22Rv1 (cell line): ENCODE data around the gene CLMN.
"Not testable (repeated sequence)": the region's sequence is repeated elsewhere in the genome, so short reads cannot be mapped to it uniquely, and the experiment has no call there.

ENCODE experiments used
- H3K27ac ChIP-seq: fragments of 450-650 bp; 2 replicates; pipeline ENCODE4 v1.5.1; 2017
- ZFX ChIP-seq: fragments of 450-650 bp; IDR thresholded peaks from 2 replicates; pipeline ENCODE4 v1.6.1; 2017; ENCODE audit warnings: antibody characterized with exemption, borderline replicate concordance
- TF ChIP-seq, protein P1 (sequence below): fragments of 450-650 bp; IDR thresholded peaks from 2 replicates; pipeline ENCODE4 v1.5.1; 2017; ENCODE audit warnings: mild to moderate bottlenecking

CLMN gene

GRCh38 chr14:95290871-95291431 lies 28.8 kb downstream of the CLMN start:
- H3K27ac ChIP-seq = peak overlapping the region; percentile 54
- TF ChIP-seq, protein P1, sequence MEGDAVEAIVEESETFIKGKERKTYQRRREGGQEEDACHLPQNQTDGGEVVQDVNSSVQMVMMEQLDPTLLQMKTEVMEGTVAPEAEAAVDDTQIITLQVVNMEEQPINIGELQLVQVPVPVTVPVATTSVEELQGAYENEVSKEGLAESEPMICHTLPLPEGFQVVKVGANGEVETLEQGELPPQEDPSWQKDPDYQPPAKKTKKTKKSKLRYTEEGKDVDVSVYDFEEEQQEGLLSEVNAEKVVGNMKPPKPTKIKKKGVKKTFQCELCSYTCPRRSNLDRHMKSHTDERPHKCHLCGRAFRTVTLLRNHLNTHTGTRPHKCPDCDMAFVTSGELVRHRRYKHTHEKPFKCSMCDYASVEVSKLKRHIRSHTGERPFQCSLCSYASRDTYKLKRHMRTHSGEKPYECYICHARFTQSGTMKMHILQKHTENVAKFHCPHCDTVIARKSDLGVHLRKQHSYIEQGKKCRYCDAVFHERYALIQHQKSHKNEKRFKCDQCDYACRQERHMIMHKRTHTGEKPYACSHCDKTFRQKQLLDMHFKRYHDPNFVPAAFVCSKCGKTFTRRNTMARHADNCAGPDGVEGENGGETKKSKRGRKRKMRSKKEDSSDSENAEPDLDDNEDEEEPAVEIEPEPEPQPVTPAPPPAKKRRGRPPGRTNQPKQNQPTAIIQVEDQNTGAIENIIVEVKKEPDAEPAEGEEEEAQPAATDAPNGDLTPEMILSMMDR = no peak
- no peak for TF ChIP-seq ZFX

DNA sequence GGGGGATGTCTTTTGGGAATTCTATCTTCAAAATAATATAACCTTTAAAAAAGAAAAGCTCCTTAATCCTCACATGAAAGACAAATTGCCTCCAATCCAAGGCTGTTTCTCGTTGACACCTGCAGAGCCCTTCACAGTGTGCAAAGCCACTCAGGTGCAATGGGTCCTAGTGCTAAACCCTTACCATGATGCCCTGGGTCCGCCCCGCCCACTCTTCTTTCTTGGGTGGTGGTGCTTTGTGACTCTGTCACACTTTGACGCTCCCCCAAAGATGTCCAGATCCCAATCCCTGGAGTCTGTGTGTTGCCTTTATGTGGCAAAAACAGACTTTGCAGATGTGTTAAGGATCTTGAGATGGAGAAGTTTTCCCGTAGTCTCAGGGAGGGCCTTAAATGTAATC lies 29.7 kb downstream of the CLMN start:
- TF ChIP-seq, protein P1 = no peak
- no peak for TF ChIP-seq ZFX
- no peak overlapping the region for H3K27ac ChIP-seq

DNA sequence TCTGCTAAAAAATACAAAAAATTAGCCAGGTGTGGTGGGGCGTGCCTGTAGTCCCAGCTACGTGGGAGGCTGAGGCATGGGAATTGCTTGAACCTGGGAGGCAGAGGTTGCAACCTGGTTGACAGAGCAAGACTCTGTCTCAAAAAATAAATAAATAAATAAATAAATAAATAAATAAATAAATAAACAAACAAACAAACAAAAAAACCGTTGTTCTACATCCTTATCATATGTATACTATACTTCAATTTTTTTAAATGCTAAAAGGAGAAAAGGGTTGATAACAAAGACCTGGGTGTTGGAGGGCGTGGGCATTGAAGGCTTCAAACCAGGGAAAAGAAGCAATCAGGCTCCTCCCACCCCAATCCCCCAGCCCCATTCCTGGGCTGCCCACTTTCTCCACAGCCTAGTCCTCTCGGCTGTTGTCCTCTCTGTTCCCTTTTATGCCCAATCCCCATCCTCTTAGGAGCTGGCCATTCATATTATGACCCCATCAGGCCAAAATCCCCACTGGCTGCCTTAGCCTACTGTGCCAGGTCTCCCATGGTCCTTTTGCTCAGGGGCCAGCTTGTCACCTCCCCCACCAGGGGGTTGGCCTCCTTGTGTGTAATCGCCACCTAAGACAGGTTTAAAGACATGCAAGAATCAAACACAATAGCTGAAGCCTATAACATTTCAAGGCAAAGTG lies 30.2 kb downstream of the CLMN start:
- H3K27ac ChIP-seq = no peak overlapping the region
- TF ChIP-seq, protein P1 = no peak
- TF ChIP-seq ZFX = no peak

DNA sequence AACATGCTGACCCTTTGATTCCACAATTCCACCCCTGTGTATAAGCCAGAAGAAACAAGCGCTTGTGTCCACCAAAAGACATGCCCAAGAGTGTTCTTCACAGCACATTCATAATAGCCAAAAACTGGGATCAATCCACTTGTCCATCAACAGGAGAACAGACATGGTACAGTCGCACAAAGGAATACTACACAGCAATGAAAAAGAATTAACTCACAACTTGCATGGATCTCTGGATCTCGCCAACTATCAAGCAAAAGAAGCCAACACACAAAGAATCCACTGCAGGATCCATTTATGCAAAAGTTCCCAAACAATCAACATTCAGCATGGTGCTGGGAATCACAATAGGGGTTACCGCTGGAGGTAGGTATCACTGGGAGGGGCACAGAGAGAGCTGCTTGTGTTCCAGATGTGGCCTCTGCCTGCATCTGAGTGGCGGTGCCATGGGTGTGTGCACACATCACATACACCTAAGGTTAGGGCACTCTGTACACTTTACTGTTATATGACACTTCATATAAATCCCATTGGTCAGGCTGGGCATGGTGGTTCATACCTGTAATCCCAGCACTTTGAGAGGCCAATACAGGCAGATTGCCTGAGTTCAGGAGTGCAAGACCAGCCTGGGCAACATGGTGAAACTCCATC lies 30.9 kb downstream of the CLMN start:
- no peak overlapping the region for H3K27ac ChIP-seq
- TF ChIP-seq, protein P1 = no peak
- TF ChIP-seq ZFX = no peak

GRCh38 chr14:95287176-95287754 lies 32.4 kb downstream of the CLMN start:
- TF ChIP-seq, protein P1 = no peak
- TF ChIP-seq ZFX = no peak
- no peak overlapping the region for H3K27ac ChIP-seq

DNA sequence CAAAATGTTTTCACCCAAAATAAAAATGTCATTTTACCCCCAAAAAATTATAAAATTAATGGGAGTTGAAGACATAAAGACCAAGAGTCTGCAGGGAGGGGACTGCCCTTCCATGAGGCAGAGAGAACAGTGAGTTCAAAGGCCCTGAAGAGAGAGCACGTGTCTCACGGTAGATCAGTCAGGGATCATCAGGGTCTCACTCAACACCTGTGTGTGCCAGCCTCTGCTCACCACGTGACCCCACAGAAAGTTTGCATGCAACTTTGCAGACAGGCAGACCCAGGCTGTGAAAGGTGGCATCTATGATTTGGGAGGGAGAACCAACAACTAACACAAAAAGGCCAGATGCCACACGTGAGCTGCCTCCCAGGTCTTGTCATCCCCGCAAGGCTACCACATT lies 33.1 kb downstream of the CLMN start:
- TF ChIP-seq ZFX = no peak
- TF ChIP-seq, protein P1 = no peak

GRCh38 chr14:95285566-95285965 lies 34.1 kb downstream of the CLMN start:
- TF ChIP-seq ZFX = no peak
- TF ChIP-seq, protein P1 = no peak
- no peak overlapping the region for H3K27ac ChIP-seq

More for the DNA sequence above, 33.1 kb downstream of the CLMN start:
- H3K27ac ChIP-seq = no peak overlapping the region

- not testable (repeated sequence) for H3K27ac ChIP-seq
These were observed 35.9 kb downstream of the CLMN start for GRCh38 chr14:95283802-95284201.

DNA sequence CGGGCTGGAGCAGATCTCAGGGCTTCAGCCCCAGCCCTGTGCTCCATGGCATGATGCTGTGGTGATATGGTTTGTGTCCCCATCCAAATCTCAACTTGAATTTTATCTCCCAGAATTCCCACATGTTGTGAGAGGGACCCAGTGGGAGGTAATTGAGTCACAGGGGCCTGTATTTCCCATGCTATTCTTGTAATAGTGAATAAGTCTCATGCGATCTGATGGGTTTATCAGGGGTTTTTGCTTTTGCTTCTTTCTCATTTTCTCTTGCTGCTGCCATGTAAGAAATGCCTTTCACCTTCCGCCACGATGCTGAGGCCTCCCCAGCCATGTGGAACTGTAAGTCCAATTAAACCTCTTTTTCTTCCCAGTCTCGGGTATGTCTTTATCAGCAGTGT lies 36.7 kb downstream of the CLMN start:
- not testable (repeated sequence) for H3K27ac ChIP-seq
